HepG2 (cell line): ENCODE data around the gene LRRC45. TPM values are rescaled to one million over a fixed set of nuclear protein-coding genes. Genes with fewer than 3 reads are reported as not detected.

Experiments
- AGO1 ChIP-seq: fragments of 200-400 bp; formaldehyde crosslinking; IDR thresholded peaks from 2 replicates; pipeline ENCODE4 v1.6.1; 2017; ENCODE audit warnings: mild to moderate bottlenecking, low read depth, low read length, moderate library complexity; ENCODE audit not compliant: poor library complexity, severe bottlenecking
- BATF2 ChIP-seq: sonication (generic); formaldehyde crosslinking; IDR thresholded peaks from 2 replicates; pipeline ENCODE4 v1.8.0; 2022; ENCODE audit warnings: mild to moderate bottlenecking, missing genetic modification reagents, moderate library complexity
- BCL6 ChIP-seq: IDR thresholded peaks from 2 replicates; pipeline ENCODE4 v1.6.1; 2016; ENCODE audit warnings: missing genetic modification reagents, missing compliant biosample characterization
- CEBPB ChIP-seq: IDR thresholded peaks from 2 replicates; pipeline ENCODE4 v1.6.1; 2011; ENCODE audit warnings: low read depth, low read length, improper control_type of control experiment, borderline replicate concordance
- DNMT3B ChIP-seq: conservative IDR thresholded peaks from 2 replicates; pipeline ENCODE4 v1.6.1; 2016; ENCODE audit warnings: missing biosample characterization, control low read depth
- ELF4 ChIP-seq: sonication (generic); formaldehyde crosslinking; IDR thresholded peaks from 2 replicates; pipeline ENCODE4 v1.5.0; 2020; ENCODE audit warnings: missing genetic modification reagents, mild to moderate bottlenecking, moderate library complexity, borderline replicate concordance
- HBP1 ChIP-seq: IDR thresholded peaks from 2 replicates; pipeline ENCODE4 v1.6.1; 2016; ENCODE audit warnings: low read depth, control low read depth
- IKZF1 ChIP-seq: fragments of 450-650 bp; IDR thresholded peaks from 2 replicates; pipeline ENCODE4 v1.7.1; 2016
- MIER3 ChIP-seq: IDR thresholded peaks from 2 replicates; pipeline ENCODE4 v1.6.1; 2016; ENCODE audit warnings: missing compliant biosample characterization, borderline replicate concordance
- RBM39 ChIP-seq: fragments of 200-400 bp; formaldehyde crosslinking; IDR thresholded peaks from one replicate; pipeline ENCODE4 v1.6.1; 2018; ENCODE audit warnings: antibody characterized with exemption, mild to moderate bottlenecking, low read depth, low read length; ENCODE audit not compliant: poor library complexity, severe bottlenecking
- SAFB2 ChIP-seq: sonication (generic); formaldehyde crosslinking; IDR thresholded peaks from 2 replicates; pipeline ENCODE4 v1.5.1; 2020; ENCODE audit warnings: missing genetic modification reagents, low read depth, mild to moderate bottlenecking, borderline replicate concordance
- SMAD1 ChIP-seq: sonication (generic); formaldehyde crosslinking; IDR thresholded peaks from 2 replicates; pipeline ENCODE4 v1.4.0; 2020; ENCODE audit warnings: missing genetic modification reagents, low read depth, mild to moderate bottlenecking, borderline replicate concordance
- SRSF1 ChIP-seq: fragments of 200-400 bp; formaldehyde crosslinking; optimal IDR thresholded peaks from 2 replicates; pipeline ENCODE3; 2017; ENCODE audit warnings: mild to moderate bottlenecking, low read depth, low read length, moderate library complexity
- TFAP4 ChIP-seq: sonication (generic); IDR thresholded peaks from 2 replicates; pipeline ENCODE4 v1.6.1; 2016; ENCODE audit warnings: low read depth, borderline replicate concordance
- ZBTB1 ChIP-seq: sonication (generic); formaldehyde crosslinking; IDR thresholded peaks from 2 replicates; pipeline ENCODE4 v1.4.0; 2020; ENCODE audit warnings: missing genetic modification reagents, borderline replicate concordance
- ZFP41 ChIP-seq: sonication (generic); formaldehyde crosslinking; IDR thresholded peaks from 2 replicates; pipeline ENCODE4 v1.4.0; 2020; ENCODE audit warnings: mild to moderate bottlenecking, missing genetic modification reagents, borderline replicate concordance
- ZNF567 ChIP-seq: sonication (generic); formaldehyde crosslinking; IDR thresholded peaks from 2 replicates; pipeline ENCODE4 v1.8.1; 2023; ENCODE audit warnings: mild to moderate bottlenecking, missing genetic modification reagents, borderline replicate concordance
- ZNF619 ChIP-seq: sonication (generic); formaldehyde crosslinking; IDR thresholded peaks from 2 replicates; pipeline ENCODE4 v1.4.0; 2020; ENCODE audit warnings: mild to moderate bottlenecking, missing genetic modification reagents
- ZNF772 ChIP-seq: sonication (generic); formaldehyde crosslinking; IDR thresholded peaks from 2 replicates; pipeline ENCODE4 v1.5.0; 2020; ENCODE audit warnings: mild to moderate bottlenecking, missing genetic modification reagents
- ZNF781 ChIP-seq: sonication (generic); formaldehyde crosslinking; IDR thresholded peaks from 2 replicates; pipeline ENCODE4 v1.5.1; 2020; ENCODE audit warnings: borderline replicate concordance, mild to moderate bottlenecking, missing genetic modification reagents; ENCODE audit errors: not compliant biosample characterization
- polyA plus RNA-seq, 8 experiments: library from polyadenylated mRNA; depleted of rRNA in 3 of 8; stranded (reverse) in 7 of 8; unstranded in 1 of 8; fragments of >200 nt; fragmentation: Illumina TruSeq in 4 of 8; extraction: Trizol in 4 of 8; gene quantifications; 2 replicates each; pipeline versions ENCODE4 v1.2.1 to v1.2.3, GENCODE V29; 2011 to 2016; ENCODE audit warnings: low read depth in 4 of 8, missing spikeins in 1 of 8, mixed read lengths in 1 of 8; ENCODE audit not compliant: insufficient read depth in 1 of 8
- total RNA-seq, 5 experiments: library from RNA; depleted of rRNA; stranded (reverse); fragments of >200 nt; fragmentation: Illumina TruSeq; extraction: Trizol; gene quantifications; 2 replicates each; pipeline ENCODE4 v1.2.3, GENCODE V29; 2016; ENCODE audit warnings: low read depth in 1 of 5
- TF ChIP-seq, protein P1 (sequence below): IDR thresholded peaks from 2 replicates; pipeline ENCODE4 v1.6.1; 2016
- TF ChIP-seq, protein P2 (sequence below): sonication (generic); formaldehyde crosslinking; conservative IDR thresholded peaks from 2 replicates; pipeline ENCODE4 v1.4.0; 2020; ENCODE audit warnings: mild to moderate bottlenecking, missing genetic modification reagents, moderate library complexity

LRRC45 gene
- total and polyA plus RNA-seq, 2 of the 13 experiments (the other 11 are each of a cell fraction or from before 2014, with no cell fraction given): 11.6 to 48.1 TPM

DNA sequence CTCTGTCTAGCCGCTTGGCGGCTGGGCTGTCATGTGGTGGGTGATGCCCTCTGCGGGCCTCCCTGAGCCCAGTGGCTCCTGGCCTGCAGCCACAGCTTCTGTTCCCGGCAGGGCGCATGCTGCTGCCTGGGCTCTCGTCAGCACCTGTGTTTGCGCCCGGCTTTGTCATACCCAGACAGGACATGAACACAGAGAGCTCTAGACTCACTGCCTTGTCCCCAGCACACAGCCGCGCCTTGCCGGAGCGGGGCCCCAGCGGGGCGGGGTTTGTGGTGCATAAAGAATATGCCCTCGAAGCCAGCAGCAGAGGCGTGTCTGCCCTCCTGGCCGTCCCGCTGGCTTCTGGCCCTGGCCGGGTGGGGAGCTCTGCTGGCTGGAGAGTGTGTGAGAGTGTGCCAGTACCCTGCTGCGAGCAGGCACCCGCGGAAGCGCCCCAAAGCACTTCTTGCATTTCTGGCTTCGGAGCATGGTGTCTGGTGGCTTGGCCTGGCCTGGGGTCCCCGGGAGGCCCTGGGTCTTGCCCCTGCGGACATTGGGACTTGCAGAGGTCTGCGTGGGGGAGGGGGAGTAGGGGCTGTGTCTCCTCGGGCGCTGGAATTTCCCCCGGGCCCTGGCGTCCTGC lies 31.3 kb upstream of the LRRC45 start (continued):
- peak; percentile 85; the same call in 1 of the 2 replicates for TF ChIP-seq TFAP4
- no peak for TF ChIP-seq HBP1 (CRISPR knock-in tag)
- peak; percentile 21 for TF ChIP-seq SRSF1
- no peak for TF ChIP-seq ZBTB1 (CRISPR knock-in tag)
- TF ChIP-seq BATF2 (CRISPR knock-in tag): peak; percentile 90
- TF ChIP-seq MIER3 (CRISPR knock-in tag): peak; percentile 98
- TF ChIP-seq, protein P1, sequence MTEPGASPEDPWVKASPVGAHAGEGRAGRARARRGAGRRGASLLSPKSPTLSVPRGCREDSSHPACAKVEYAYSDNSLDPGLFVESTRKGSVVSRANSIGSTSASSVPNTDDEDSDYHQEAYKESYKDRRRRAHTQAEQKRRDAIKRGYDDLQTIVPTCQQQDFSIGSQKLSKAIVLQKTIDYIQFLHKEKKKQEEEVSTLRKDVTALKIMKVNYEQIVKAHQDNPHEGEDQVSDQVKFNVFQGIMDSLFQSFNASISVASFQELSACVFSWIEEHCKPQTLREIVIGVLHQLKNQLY (CRISPR knock-in tag): peak; percentile 74
- no peak for TF ChIP-seq ZNF772 (CRISPR knock-in tag)
- peak; percentile 49; the same call in 1 of the 2 replicates for TF ChIP-seq ZFP41 (CRISPR knock-in tag)
- TF ChIP-seq ZNF619 (CRISPR knock-in tag): peak; percentile 90
- peak; percentile 86 for TF ChIP-seq ZNF781 (CRISPR knock-in tag)
- TF ChIP-seq ZNF567 (CRISPR knock-in tag): 0 out of 2 replicates have a peak, but pooled peaks have one; percentile 10
- no peak for TF ChIP-seq IKZF1
- TF ChIP-seq ELF4 (CRISPR knock-in tag): no peak
- TF ChIP-seq, protein P2, sequence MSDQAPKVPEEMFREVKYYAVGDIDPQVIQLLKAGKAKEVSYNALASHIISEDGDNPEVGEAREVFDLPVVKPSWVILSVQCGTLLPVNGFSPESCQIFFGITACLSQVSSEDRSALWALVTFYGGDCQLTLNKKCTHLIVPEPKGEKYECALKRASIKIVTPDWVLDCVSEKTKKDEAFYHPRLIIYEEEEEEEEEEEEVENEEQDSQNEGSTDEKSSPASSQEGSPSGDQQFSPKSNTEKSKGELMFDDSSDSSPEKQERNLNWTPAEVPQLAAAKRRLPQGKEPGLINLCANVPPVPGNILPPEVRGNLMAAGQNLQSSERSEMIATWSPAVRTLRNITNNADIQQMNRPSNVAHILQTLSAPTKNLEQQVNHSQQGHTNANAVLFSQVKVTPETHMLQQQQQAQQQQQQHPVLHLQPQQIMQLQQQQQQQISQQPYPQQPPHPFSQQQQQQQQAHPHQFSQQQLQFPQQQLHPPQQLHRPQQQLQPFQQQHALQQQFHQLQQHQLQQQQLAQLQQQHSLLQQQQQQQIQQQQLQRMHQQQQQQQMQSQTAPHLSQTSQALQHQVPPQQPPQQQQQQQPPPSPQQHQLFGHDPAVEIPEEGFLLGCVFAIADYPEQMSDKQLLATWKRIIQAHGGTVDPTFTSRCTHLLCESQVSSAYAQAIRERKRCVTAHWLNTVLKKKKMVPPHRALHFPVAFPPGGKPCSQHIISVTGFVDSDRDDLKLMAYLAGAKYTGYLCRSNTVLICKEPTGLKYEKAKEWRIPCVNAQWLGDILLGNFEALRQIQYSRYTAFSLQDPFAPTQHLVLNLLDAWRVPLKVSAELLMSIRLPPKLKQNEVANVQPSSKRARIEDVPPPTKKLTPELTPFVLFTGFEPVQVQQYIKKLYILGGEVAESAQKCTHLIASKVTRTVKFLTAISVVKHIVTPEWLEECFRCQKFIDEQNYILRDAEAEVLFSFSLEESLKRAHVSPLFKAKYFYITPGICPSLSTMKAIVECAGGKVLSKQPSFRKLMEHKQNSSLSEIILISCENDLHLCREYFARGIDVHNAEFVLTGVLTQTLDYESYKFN (CRISPR knock-in tag): peak; percentile 51
- peak; percentile 89 for TF ChIP-seq AGO1
- TF ChIP-seq BCL6 (CRISPR knock-in tag): peak; percentile 84
- no peak; the same call in 1 of the 2 replicates for TF ChIP-seq DNMT3B (CRISPR knock-in tag)
- TF ChIP-seq SMAD1 (CRISPR knock-in tag): peak; percentile 49; the same call in 1 of the 2 replicates
- TF ChIP-seq RBM39: peak; percentile 78
- TF ChIP-seq SAFB2 (CRISPR knock-in tag): no peak
- no peak for TF ChIP-seq CEBPB
